ENCODE results near the gene FREM1.

FREM1 gene

DNA sequence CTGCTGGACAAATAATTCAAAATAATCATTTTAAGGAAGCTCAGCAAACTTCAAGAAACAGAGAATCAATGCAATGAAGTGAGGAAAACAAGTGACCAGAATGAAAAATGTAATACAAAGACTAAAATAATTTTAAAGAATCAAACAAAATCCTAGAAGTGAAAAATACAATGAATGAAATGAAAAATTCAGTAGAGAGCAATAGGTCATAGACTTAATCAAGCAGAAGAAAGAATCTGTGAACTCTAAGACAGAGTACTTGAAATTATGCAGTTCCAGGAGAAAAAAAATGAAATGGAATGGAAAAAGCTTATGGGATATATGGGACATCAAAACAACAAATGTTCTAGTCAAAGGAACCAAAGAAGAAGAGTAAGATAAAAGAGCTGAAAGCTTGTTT is 205.1 kb downstream of the FREM1 start:
- DNase-seq (ENCODE audit: low read depth), result no peak

DNA sequence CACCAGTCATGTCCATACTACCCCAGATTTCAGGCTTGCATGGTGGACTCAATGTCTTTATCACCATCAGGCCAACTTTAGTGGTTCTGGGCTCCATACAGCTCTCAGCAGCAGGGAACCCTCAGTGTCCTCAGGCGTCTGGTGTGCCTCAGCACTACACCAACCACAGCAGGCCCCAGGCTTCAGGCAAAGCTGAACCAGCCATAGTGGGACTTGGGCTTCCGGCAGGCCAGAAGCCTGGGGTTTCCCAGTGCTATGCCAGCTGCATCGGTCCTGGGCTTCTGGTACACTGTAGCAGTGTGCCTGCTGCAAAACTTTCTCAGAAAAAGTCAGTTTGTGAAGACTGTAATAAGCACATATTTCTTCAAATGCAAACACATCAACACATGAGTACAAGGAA is 205.9 kb downstream of the FREM1 start:
- no peak for DNase-seq (ENCODE audit: low read depth)

DNA sequence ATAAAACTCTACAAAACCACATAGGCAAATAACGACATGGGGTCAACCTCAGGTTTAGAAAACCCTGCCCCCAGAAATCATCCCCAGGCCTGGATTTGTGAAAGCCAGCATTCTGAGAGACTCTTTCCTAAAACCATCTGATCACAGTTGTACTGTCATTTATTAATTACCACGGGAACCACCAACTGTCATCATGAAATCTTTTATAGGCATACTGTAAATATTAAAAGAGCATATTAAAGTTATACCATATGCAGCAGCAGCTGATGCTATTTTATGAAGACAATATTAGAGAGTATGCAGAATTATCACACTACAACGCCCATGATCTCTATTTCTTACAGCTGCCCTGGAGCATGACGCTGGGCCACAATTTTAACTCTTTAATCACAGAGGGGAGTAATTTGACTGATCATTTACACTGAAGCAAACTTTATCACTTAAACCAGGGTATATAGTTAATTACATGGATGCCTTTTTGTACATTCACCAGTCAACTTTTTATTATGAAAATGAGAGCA is 208.0 kb downstream of the FREM1 start:
- DNase-seq (ENCODE audit: low read depth), result no peak

DNA sequence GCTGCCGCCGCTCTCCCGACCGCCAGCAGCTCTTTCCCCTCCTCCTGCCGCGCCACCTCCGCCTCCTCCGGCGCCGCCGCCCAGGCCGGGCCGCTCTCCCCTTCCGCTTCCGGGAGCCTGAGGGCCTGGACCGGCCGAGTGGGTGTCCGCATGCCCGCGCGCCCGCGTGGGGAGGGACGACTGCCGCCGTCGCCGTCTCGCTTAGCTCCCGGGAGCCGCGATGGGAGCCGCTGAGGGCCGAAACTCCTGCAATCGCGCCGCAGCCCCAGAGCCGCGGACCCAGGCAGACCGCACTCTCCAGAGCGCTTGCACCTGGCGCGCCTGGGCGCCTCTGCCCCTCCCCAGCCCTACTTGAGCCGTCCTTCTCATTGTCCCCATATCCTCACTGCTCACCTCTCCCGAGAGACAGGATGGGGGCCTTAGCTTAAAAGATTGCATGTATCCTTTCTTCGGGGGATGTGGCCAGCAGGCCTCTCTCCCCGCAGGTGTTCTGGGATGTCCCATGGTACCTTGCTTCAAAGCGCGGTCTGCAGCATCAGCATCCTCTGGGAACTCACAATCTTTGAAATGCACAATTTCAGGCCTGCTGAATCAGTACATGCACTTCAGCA is 216.9 kb downstream of the FREM1 start, which contains the start of gene ZDHHC21:
Gene ZDHHC21 (minus strand): TSS at position 182 of the 611 bp plus-strand sequence. CDS start 19,092 bp downstream, outside the sequence.
- peak; percentile 18 for DNase-seq (ENCODE audit: low read depth)

DNA sequence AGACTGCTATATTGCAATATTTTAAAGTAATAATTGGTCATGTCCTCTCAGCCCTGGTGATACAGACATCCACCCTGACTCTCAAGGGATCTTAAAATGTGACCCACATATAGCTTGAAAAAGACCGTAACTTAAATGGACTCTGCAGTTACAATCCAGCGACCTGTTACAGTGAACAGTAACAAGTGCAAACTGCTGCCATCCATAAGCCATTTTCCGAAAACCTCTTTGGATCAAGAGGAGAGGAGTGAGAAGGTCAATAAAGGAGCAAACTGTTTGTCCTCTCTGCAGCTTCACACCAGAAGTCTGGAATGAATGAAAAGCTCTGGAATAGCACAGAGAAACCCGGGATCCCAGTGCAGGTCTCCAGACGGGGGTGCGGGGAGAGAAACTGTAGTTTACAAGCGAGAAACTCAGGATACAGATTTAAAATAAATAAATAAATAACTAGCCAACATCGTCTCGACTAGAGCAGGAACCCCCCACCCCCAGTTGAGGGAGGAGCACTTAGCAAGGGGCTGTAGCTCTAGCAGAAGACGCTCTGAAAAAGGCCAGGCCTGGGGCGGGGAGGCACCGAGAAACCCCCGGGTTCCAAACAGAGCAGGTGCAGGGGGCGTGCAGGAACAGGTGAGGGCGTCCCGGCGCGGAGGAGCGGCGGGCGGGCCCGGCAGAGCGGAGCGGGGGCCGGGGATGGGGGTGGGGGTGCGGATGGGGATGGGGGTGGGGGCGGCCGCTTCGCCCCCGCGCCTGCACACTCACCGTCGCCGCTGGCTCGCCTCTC is 217.6 kb downstream of the FREM1 start:
- peak; percentile 8 for DNase-seq (ENCODE audit: low read depth)

DNA sequence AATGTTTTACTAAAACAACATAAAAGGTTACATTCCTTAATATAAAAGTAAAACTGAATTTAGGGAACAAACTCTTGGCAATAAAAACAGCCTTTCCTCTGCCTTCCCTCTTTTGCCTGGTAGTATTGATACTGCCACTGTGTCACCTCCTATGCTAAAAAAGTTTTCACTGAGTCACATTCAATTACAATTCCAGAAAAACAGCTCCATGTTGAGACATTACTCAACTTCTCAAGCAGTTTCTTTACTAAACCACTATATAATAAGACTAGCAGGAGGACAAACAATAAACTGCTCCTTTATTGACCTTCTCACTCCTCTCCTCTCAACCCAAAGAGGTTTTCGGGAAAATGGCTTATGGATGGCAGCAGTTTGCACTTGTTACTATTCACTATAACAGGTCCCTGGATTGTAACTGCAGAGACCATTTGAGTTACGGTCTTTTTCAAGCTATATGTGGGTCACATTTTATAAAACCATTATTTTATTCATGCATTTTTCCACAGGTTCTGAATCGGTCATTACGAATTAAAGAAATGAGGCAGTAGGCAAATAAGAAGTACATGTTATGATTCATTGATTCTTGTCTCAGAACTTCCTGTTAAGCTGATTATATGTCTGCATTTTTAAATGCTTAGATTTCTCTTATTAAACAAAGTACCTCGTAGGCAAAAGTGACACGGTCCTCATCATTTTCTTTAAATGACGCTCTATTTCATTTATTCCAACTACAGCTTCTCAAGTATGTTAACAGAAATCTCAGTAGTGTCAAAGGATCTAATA is 219.1 kb downstream of the FREM1 start:
- DNase-seq (ENCODE audit: low read depth), result no peak

DNA sequence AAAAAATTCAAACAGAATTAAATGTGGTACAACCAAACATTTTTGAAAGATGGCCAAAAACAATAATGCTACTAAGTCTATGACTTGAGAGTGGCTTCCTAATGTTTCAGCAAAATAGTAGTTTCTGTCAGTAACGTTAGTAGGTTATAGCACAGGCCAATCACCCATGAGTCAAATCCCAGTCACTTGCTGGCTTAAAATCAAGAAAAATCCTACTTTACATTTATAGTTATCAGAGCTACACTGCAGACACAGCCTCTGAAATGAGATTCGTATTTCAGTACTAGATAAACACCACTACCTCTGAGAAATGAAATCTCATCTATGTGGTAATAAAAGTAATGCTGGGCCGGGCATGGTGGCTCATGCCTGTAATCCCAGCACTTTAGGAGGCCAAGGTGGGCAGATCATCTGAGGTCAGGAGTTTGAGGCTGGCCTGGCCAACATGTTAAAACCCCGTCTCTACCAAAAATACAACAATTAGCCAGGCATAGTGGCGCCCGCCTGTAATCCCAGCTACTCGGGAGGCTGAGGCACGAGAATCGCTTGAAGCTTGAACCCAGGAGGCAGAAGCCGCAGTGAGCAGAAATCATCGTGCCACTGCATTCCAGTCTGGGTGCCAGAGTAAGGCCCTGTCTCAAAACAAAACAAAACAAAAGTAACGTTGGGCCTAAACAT is 223.0 kb downstream of the FREM1 start:
- no peak for DNase-seq (ENCODE audit: low read depth)

DNA sequence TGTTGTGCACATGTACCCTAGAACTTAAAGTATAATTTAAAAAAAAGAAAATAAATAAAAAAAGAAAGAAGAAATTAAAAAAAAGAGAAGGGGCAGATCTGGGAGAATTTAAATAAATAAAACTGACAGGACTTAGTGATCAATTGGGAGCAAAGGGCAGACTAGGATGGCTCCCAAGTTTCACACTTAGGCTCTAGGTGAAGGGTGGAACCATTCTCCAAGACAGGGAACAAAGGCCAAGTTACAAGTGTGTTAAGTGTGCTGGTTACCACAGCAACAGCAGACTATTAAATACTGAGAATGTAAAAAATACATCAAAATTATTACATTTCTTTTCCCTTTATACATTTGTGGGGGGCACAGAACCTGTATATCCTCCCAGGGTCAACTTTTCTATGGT is 224.1 kb downstream of the FREM1 start:
- no peak for DNase-seq (ENCODE audit: low read depth)

Data from activated gamma-delta T cell treated with anti-CD3 and anti-CD28 coated beads, Interleukin-2, amount 50 U/mL, for 16 hours (primary cell).